Stimulated activated CD4-positive, alpha-beta T cell treated with anti-CD3 and anti-CD28 coated beads, Interleukin-12 subunit alpha, Interleukin-12 subunit beta, amount 100 ng/mL, for 24 hours (primary cell): Measurements from ENCODE around the gene KRTCAP3.

ENCODE experiments used
- DNase-seq, 2 experiments: peaks; one replicate each; pipeline ENCODE4 v3.0.0-alpha.2; 2020; ENCODE audit warnings: low read depth in 2 of 2

KRTCAP3 gene

DNA sequence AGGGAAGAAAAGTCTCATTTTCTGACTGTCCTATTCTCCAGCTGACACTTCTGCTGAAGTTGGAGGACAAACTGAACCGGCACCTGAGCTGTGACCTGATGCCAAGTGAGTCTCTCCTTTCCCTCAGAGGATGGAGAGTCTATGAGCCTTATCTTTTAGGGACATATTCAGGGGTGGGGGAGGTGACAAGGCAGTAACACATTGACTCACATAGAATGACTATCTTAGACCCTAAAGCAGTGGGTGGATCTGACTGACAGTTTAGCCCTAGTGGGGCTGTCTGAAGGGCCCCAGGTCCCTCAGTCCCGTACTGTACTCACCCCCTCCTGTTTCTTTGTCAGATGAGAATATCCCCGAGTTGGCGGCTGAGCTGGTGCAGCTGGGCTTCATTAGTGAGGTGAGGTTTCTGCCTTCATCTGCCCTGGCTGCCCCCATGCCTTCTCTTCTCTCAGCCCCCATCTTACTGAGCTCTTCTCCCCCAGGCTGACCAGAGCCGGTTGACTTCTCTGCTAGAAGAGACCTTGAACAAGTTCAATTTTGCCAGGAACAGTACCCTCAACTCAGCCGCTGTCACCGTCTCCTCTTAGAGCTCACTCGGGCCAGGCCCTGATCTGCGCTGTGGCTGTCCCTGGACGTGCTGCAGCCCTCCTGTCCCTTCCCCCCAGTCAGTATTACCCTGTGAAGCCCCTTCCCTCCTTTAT is 805 bp upstream of the KRTCAP3 start:
- no peak for DNase-seq

DNA sequence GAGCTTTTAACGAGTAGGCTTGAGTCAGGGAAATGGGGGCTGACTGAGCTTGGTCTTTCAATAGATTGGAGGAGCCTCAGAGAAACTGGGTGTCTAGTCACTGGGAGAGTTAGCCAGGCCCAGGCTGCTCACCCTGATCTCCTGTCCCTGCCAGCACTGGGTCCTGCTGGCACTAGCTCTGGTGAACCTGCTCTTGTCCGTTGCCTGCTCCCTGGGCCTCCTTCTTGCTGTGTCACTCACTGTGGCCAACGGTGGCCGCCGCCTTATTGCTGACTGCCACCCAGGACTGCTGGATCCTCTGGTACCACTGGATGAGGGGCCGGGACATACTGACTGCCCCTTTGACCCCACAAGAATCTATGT is 720 bp downstream of the KRTCAP3 start:
- no peak for DNase-seq

- DNase-seq: no peak
These were observed 3.0 kb downstream of the KRTCAP3 start for GRCh38 chr2:27445155-27445554.

DNA sequence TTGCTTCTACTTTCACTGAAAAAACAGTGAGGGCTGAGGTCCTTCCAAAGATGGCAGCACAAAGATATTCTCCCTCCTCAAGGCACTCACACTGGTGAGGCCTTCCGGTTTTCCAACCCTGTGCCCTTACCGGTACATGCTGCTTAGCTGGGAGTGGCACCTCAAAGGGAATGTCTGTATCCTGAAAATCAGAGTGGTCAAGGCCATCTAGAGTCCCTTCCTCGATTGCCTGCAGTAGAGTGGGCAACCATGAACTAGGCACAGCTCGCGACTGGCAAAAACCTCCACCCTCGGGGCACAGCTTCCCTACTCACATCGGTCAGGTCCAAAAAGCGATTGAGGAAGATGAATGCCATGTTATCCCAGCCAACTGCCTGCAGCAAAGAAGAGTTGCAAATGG is 3.4 kb downstream of the KRTCAP3 start:
- no peak for DNase-seq

DNA sequence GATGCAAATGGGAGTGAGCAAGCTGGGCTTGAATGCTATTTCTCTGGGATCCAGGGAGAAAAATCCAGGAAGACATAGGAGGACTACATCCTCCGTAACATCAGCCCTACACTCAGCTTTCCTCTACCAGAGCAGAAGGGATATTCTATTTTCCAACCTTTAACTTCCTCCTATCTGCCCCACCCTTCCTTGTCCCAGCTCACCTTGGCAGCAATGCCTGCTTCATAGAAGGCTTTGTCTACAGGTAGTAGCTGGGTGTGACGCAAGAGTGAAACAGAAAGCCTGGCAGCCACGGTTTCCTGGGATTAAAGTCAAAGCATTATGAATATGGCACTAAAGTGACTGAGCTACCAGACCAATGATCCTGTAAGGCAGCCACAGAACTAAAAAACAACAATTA is 3.9 kb downstream of the KRTCAP3 start:
- no peak for DNase-seq

- no peak for DNase-seq
These were observed 6.2 kb downstream of the KRTCAP3 start for GRCh38 chr2:27448381-27448780.

- no peak for DNase-seq
These were observed 8.9 kb downstream of the KRTCAP3 start for GRCh38 chr2:27451095-27451494.

DNA sequence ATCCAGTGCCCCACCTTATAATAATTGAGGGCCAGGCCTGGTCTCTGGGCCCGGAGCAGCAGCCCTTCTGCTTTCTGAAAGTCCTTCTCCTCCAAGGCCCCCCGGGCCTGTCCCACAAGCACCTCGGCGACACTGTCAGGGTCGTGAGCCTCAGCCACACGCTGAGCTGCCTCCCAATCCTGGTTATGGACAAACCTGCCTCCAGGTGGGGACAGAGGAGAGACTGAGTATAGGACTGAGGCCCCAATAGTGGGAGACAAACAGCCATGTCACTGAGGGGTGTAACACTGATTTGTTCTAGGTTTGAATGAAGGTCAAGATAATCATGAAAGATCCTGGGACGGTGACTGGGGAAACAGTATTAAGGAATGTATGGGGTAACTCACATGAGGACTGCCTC is 11.8 kb downstream of the KRTCAP3 start:
- no peak for DNase-seq

- no peak for DNase-seq
These were observed 18.9 kb downstream of the KRTCAP3 start for GRCh38 chr2:27461118-27461517.

DNA sequence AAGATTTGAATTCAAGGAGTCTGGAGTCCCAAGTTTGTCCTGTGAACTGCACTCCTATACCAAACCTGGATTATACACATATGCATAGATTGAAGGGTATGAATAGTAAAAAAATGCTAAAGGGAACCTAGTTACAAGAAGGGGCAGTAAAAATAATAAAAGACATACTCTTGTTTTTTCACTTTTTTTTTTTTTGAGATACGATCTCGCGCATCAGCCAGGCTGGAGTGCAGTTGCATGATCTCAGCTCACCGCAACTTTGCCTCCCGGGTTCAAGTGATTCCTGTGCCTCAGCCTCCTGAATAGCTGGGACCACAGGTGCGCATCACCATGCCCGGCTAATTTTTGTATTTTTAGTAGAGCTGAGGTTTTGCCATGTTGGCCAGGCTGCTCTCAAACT is 22.3 kb downstream of the KRTCAP3 start:
- no peak for DNase-seq

GRCh38 chr2:27471961-27472360 is 29.8 kb downstream of the KRTCAP3 start:
- no peak for DNase-seq

GRCh38 chr2:27485496-27485895 is 43.3 kb downstream of the KRTCAP3 start:
- DNase-seq: no peak

DNA sequence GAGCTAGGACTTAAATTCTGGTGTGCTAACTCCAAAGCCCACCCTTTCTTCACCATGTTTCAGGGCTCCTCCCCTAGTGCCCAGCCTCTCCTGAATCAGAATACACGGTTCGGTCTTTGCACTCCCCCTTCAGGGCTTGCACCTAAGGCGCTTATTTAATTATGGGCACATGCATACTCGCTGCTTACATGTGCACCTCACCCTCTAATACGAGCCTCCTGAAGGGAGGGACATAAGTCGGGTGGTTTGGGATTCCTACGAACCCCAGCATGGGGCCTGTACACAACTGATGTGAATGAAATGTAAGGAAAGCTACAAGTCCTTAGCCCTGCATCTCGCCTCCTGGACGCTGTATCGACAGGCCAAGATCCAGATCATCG is 46.9 kb downstream of the KRTCAP3 start:
- DNase-seq: no peak

- peak; percentile 95 to 99 for DNase-seq
These were observed 47.6 kb downstream of the KRTCAP3 start, which contains the start of gene IFT172 for GRCh38 chr2:27489498-27490397. Gene IFT172 (minus strand): TSS chr2:27489743. CDS start chr2:27489653, 90 bp downstream.

DNA sequence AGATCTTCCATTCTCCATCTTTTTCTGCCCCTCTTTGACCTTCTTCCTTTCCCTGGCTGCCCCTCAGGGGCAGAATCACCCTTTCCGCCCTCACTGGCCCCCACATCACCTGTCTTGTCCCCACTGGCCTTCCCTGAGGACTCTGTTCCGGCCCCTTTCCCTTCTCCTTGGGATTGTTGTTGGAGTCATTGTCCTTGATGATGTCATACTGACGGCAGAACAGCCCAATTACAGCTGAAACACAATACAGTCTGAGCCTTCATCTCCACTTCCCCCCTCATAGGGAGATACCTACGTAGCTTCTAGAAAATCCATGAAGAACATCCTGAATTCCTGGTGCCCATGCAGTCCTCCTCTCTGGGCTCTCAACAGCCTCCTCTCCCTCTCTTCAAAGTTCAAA is 50.4 kb downstream of the KRTCAP3 start:
- no peak for DNase-seq

DNA sequence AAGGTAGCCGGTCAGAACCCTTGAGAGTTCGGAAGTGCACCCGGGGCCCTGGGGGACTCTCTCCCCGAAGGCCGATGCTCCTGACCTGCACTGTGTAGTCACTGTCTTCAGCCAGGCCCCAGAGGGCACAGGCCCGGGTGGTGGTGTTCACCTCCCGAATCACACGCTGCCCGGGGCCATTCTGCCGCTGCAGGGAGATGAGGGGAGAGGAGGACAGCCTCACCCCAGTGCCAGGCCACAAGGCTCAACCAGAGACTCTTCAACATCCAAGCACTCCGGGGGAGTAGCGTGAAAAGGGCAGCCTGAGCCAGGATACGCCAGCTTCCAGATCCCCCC is 51.7 kb downstream of the KRTCAP3 start:
- DNase-seq: no peak
